NOMO-1 (cell line): ENCODE data around the gene CDC37L1.
"Not testable (repeated sequence)": the region's sequence is repeated elsewhere in the genome, so short reads cannot be mapped to it uniquely, and the experiment has no call there.

Experiments used
- DNase-seq, 2 experiments: peaks; one replicate each; lab custom pipeline; 2025; ENCODE audit not compliant: unreplicated experiment in 2 of 2; lab: John Stamatoyannopoulos, UW

Gene CDC37L1

DNA sequence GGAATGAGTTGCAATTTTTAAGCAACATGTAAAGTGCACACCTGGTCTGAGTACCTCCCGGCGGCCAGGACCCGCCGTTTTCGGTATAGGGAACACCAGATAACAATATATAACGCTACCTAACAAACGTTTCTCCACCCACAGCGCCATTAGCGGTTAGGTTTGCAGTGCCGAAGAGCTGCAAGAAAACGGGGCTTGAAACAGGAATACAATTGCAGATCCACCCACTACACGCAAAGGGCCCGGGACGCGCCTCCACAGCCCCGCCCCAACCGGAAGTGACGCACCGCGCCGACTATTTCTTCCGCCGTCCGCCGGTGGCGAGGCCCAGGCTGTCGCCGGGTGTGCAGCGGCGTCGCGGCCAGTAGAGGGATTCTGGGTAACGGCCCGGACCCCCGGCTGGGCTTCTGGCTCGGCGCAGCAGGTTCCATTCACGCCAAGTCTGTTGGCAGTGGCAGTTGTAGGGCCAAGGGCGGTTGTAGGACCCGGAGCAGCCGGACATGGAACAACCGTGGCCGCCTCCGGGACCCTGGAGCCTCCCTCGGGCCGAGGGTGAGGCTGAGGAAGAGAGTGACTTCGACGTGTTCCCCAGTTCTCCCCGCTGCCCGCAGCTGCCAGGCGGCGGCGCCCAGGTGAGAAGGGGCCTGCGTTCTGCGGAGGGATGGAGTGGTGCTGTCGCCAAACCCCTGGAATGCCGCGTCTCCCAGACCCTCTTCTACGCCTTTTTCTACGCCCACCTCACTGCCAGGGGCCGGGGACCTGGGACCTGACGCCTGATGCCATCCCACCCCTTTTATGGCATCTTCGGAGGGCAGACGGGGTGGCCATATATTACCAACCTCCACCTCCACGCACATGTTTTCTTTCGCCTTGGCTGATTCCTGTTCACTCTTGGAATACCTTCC, at the start of gene CDC37L1:
Gene CDC37L1 (plus strand): TSS at position 302 of the 905 bp plus-strand sequence. CDS start 199 bp downstream, at position 501.
- peak; percentile 82 to 87 for DNase-seq

DNA sequence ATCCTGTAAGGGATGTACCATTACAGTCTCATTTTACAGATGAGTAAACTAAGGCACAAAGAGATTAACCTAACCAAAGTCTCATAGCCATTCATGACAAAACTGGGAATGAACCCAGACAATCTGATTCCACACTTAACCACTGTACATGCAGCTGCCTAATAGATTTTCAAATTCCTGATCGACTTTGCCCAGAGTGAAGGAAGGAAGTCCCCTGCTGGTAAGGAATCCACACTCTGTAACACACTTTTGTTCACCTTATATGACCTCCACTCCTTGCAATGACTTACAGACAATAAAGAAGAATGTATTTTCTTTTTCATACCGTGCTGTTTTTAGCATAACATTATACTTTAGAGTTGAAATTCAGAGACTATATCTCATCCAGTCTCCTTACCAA, 48.5 kb upstream of the CDC37L1 start:
- no peak for DNase-seq

GRCh38 chr9:4638968-4639367, 40.4 kb upstream of the CDC37L1 start:
- no peak for DNase-seq

DNA sequence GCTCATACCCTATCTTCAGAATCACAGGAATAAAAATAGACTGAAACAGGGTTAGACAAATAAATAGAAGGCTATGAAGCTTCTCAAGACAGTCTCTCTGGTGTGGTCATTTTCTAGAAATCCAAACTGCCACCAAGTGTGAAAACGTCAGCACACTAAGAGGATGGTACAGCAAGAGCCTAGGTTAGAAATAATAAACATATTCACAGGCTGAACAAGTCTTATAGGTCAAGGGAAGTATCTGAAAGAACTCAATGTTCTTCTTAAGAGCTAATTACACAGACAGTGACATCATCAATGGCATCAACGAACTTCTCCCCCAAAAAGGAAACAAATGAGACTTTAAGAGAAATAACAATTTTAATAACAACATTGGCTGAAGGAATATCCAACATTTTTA, 39.9 kb upstream of the CDC37L1 start:
- DNase-seq = no peak

DNA sequence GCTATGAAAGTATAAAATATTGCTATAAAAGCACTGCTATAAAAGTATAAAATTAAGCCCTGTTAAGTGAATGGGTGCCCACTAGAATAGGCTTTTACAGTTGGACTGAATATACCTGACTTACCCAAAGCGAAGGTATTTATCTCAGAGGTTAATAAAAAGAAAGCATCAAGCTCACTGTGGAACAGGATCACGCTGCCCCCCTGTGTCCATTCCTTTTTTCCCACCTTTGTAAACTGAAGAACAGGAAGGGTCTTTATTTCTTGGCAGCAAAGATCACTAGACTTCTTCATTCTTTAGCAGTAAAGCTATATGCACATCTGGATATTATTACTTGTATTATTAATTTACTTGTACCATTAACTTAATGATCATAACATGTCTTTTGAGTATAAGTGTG, 39.3 kb upstream of the CDC37L1 start:
- peak in 1 of 2 experiments; percentile 8 for DNase-seq

- DNase-seq = no peak
Measured at GRCh38 chr9:4642351-4642750, 37.0 kb upstream of the CDC37L1 start.

DNA sequence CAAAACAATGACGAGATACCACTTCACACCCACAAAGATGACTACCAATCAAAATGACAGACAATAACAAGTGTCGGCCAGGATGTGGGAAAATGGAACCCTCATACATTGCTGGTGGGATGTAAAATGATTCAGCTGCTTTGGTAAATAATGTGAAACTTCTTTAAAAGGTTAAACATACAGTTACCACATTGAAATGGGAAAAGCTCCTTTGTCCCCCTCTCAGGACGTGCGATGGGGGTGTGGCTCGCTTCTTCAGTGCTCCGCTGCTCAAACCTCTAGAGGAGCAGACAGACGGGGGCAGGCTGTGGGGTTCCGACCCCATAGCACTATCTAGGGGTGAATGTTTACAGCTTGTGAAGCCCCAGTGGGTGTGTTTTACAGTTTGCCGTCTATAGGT, 25.3 kb upstream of the CDC37L1 start:
- no peak for DNase-seq

DNA sequence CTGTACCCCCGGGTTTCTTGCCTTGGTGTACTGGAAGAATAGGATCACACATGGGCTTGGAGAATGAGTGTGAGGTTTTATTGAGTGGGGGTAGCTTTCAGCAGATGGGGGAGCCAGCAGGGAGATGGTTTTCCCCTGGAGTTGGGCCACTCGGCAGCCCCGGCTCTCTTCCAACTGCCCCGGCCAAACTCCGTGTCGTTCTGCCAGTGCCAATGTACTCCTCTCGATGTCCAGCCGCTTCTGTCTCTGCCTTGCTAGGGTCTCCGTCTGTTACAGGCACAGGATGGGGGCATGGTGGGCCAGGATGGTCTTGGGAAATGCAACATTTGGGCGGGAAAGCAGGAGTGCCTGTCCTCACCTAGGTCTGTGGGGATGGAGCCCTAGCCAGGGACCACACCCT, 24.8 kb upstream of the CDC37L1 start:
- DNase-seq = no peak

GRCh38 chr9:4656196-4656595, 23.2 kb upstream of the CDC37L1 start:
- not testable (repeated sequence) for DNase-seq

GRCh38 chr9:4656621-4657020, 22.7 kb upstream of the CDC37L1 start:
- DNase-seq = no peak

DNA sequence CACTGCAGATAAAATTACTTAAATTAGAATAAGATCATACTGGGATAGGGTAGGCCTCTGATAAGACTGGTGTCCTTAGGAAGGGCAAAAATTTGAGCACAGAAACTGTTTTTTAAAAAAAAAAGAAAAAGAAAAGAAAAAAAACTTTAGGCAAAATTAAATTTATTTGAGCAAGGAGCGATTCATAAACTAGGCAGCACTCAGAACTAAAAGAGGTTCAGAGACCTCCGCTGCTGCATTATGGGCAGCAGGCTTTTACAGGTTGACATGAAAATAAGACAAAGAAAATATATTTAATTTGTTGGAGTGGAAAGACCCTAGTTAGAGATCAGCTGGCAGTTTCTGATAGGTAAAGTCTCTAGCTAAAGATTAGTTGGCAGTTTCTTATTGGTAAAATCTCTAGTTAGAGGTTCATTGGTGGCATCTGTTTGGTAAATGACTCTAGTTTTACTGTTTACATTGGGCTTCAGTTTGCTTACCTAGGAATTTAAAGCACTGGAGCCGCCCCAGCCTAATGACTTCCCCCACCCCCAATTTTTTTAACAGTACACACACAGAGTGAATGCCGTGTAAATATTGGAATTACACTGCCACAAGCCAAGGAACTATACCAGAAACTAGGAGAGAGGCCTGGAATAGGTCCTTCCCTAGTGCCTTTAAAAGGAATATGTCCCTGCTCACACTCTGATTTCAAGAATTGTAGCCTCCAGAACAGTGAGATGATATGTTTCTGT, 21.8 kb upstream of the CDC37L1 start:
- DNase-seq = no peak

DNA sequence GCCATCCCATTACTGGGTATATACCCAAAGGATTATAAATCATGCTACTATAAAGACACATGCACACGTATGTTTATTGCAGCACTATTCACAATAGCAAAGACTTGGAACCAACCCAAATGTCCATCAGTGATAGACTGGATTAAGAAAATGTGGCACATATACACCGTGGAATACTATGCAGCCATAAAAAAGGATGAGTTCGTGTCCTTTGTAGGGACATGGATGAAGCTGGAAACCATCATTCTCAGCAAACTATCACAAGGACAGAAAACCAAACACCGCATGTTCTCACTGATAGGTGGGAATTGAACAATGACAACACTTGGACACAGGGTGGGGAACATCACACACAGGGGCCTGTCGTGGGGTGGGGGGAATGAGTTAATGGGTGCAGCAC, 18.7 kb upstream of the CDC37L1 start:
- not testable (repeated sequence) for DNase-seq

DNA sequence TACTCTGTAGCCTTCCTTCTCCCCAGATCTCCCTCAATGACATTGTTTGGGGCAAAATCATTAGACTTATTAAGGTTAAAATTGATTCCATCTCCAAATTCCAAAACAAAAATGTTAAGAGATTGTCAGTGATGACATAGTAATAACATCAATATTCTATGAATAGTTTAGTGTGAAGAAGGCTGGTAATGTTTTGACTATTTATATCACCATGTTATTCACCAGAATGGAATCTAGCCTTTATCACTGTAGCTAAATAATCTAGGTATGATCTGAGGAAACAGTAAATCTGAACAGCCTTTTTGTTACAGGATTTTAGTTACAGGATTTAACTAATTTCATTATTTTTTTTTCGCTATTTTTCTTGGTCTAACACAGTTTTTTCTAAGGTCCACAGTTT, 18.2 kb upstream of the CDC37L1 start:
- DNase-seq = no peak

- DNase-seq = no peak
Measured at GRCh38 chr9:4661611-4662010, 17.8 kb upstream of the CDC37L1 start.

GRCh38 chr9:4662108-4662988, 17.0 kb upstream of the CDC37L1 start, which contains the start of gene PLPP6:
PLPP6 (plus strand) TSS chr9:4662294; CDS start chr9:4662376, 82 bp downstream.
- DNase-seq = peak; percentile 37 to 40

- no peak for DNase-seq
Measured at GRCh38 chr9:4662989-4663792, 16.2 kb upstream of the CDC37L1 start.

DNA sequence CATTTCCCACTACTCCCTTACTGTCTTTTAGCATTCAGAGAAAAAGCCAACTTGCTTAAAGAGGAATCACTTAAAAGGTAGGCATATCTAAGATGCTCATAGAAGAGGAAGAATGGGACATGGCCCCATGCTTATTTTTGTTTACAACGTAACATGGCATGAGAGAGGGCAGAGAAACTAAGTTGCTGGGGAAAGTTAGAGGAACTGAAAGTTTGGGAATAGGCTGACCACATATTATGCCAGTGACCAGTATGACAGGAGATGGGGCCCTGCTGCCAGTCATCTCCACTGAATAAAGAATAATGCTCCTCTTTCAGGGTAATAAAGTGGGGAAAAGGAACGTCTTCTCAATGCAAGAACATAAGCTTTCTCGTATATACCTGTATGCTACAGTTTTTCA, 15.4 kb upstream of the CDC37L1 start:
- DNase-seq = no peak

DNA sequence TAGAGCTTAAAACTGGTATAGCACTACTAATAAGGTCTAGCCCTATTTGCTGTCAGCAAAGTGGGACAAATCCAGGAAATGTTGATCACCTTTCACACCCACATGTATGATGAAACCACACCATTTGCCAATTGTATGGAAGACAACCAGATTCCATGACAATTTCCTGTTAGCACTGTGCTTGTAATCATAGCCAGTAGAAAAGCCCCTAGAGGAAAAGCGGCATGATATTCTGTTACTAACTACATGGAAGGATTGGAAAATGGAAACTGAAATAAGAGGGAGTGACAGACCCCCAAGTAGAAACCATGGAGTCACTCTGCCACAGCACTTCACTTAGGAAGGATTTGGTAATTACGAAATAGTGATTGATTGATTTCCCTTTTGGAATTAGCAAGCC, 14.0 kb upstream of the CDC37L1 start:
- DNase-seq = no peak

DNA sequence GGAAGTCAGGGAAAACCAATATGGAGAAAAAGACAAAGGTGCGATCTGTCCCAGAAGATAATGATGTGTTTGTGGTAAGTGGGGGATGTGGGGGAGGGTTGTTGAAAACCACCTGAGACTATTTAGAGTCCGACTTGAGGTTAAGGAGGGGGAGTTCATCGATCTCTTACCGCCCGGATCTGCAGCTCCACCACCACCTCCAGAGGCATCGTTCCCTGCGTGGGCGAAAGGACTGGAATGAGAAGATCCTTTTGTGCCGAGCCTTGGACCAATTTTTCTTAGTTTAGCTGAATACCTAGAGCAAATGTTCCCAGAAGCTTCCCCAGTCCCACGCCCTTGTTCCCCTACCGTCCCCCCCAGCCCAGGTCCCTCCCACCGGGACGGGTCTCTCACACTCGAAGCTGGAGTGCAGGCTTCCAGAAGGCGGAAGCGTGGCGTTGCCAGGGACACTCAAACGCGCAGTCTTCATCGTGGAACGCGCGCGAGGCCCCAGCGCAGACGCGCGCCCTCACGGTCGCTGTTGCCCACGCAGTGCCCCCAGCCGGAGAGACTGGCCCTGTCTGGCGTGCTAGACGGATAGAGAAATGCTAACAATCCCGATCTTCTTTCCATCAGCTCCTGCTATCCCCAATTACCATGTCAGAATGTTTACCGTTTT, 13.2 kb upstream of the CDC37L1 start, which contains the start of gene SPATA6L:
Gene SPATA6L (minus strand): TSS at position 439 of the 658 bp plus-strand sequence. CDS start 230 bp downstream, at position 209.
- DNase-seq = peak in 1 of 2 experiments; percentile 31
